HG02938 (cell line): ENCODE data around the gene PEX11G.
"Not testable (repeated sequence)": the region's sequence is repeated elsewhere in the genome, so short reads cannot be mapped to it uniquely, and the experiment has no call there.

Source experiments
- ATAC-seq: cut with Tn5 transposase; IDR thresholded peaks from one replicate; pipeline ENCODE4 v1.9.1; 2021; ENCODE audit warnings: mild to moderate bottlenecking, moderate library complexity; ENCODE audit not compliant: unreplicated experiment

PEX11G gene

DNA sequence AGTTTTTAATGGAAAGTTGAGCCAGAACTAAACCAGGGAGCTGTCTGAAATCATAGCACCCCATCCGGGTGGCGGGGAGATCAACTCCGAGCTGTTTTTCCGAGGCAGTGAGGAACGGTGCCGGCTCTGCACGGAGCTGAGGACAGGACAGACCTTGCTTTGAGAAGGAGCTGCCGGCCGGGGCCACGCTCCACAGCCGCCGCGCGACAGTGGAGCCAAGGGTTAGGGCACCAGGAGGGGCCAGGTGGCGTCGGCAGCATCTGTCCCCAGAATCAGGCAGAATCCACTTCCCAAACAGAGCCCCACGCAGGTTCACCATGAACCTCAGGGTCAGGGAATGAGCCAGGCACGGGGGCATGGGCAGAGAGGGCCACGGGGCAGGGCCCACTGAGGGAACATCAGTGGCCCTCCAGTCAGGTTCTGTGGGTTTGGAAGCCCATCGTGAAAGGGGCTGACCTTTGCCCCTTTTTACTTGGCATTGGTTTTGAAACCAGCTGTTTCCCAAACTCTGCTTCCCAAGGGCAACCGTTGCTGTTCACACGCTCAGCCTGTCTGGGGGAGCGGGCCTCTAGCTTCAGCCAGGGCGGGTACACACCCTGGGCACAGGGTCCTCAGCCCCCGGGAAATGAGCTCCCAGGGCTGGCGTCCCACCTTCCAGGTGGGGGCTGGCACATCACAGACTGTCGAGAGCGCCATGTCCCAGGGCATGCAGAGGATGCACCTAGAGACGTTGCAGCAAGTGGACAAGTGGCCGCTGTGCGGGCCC lies 18.1 kb downstream of the PEX11G start:
- no peak for ATAC-seq

DNA sequence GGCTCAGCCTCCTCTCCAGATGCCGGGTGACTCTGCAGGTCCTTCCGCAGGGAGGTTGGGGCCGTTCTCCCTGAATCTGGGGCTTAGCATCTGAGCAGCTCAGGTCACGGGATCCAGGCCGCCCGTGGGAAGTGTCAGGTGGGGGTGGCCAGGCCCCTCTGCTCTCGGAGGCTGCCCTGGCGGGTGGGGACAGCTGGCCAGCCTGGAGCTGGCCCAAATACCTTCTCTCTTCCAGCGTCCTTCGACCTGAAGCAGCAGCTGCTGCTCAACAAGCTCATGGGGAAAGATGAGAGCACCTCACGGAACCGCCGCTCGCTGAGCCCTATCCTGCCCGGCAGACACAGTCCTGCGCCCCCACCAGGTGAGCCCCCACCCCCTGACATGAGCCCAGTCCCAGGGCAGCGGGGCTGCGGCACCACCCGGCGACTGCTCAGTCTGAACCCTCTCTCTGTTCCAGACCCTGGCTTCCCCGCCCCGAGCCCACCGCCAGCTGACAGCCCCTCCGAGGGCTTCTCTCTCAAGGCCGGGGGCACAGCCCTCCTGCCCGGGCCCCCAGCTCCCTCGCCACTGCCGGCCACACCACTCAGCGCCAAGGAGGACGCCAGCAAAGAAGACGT lies 19.1 kb downstream of the PEX11G start:
- ATAC-seq = no peak

DNA sequence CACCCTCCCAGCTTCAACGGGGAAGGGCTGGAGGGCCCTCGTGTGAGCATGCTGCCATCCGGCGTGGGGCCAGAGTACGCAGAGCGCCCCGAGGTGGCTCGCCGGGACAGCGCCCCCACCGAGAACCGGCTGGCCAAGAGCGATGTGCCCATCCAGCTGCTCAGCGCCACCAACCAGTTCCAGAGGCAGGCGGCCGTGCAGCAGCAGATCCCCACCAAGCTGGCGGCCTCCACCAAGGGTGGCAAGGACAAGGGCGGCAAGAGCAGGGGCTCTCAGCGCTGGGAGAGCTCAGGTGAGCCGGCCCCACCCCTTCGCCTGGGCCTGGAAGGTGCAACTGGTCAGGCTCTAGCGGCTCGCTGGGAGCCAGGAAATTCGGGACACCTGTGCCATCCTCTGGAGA lies 20.0 kb downstream of the PEX11G start:
- no peak for ATAC-seq

DNA sequence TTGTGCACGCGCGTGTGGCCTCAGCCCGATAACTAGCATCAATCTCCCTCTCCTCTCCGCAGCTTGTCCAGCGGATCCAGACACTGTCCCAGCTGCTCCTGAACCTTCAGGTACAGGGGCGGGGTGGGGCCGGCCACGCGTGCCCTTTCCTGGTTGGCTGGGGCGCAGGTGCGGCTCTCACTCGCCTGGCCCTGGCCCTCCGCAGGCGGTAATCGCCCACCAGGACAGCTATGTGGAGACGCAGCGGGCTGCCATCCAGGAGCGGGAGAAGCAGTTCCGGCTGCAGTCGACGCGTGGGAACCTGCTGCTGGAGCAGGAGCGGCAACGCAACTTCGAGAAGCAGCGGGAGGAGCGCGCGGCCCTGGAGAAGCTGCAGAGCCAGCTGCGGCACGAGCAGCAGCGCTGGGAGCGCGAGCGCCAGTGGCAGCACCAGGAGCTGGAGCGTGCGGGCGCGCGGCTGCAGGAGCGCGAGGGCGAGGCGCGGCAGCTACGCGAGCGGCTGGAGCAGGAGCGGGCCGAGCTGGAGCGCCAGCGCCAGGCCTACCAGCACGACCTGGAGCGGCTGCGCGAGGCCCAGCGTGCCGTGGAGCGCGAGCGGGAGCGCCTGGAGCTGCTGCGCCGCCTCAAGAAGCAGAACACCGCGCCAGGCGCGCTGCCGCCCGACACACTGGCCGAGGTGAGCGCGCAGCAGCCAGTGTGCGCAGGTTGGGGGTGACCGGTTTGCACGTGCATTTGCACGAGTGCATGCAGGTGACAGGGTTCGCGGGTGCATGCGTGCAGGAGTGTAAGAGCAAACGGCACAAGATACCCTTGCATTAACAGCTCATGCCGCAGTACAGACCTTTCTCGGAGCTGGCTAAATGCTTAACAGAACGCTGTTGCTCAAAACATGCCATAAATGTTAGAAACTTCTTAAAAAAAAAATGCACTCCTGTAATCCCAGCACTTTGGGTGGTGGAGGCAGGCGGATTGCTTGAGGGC lies 21.5 kb downstream of the PEX11G start:
- no peak for ATAC-seq

DNA sequence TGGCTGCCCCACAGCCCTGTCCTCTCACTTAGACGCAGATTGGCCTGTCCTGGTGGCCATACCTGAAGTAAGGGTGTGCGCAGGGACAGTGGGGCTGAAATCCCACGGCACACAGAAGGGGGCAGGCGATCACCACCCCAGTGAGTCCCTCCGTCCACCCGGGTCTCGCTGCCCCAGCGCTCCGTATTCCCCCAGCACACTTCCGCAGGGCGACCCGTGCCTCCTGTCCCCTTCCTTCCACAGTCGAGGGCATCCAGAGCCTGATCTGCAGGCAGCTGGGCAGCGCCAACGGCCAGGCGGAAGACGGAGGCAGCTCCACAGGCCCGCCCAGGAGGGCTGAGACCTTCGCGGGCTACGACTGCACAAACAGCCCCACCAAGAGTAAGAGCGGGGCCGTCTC lies 25.3 kb downstream of the PEX11G start:
- no peak for ATAC-seq

DNA sequence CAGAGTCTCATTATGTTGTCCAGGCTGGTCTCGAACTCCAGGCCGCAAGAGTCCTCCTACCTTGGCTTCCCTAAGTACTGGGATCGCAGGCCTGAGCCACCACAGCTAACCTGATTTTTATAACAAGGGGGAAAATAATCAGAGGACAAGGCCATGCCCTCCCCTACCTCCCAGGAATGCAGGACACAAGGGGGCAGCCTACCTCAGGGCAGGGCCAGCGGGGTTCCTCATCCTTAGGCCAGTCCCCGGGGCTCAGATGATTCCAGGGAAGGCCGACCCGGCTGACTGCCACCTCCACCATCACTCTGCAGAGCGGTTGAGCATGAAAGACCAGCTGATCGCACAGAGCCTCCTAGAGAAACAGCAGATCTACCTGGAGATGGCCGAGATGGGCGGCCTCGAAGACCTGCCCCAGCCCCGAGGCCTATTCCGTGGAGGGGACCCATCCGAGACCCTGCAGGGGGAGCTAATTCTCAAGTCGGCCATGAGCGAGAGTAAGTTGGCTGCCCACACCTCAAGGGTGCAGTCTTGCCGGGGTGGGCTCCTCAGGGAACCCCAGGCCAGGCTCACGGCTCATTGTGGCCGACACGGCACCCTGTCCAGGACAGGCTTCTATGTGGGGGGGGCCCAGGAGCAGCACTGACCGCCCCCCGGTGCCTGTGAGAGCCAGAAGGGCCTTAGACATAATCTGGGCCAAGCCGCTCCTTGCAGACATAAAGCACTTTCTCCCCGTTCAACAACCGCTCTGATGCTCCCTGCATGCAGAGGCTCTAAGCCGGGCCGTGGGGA lies 26.8 kb downstream of the PEX11G start:
- no peak for ATAC-seq

DNA sequence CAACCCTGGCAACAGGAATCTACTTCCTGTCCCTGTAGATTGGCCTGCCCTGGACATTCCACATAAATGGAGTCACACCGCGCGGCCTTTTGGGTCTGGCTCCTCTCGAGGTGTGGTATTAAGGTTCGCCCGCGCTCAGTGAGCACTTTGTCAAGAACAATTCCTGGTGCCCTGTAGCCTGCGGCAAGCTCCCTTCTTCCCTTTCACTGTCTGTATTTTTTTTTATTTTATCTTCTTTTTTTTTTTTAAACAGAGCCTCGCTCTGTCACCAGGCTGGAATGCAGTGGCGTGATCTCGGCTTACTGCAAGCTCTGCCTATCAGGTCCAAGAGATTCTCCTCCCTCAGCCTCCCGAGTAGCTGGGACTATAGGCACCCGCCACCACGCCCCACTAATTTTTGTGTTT lies 28.3 kb downstream of the PEX11G start:
- ATAC-seq = no peak

DNA sequence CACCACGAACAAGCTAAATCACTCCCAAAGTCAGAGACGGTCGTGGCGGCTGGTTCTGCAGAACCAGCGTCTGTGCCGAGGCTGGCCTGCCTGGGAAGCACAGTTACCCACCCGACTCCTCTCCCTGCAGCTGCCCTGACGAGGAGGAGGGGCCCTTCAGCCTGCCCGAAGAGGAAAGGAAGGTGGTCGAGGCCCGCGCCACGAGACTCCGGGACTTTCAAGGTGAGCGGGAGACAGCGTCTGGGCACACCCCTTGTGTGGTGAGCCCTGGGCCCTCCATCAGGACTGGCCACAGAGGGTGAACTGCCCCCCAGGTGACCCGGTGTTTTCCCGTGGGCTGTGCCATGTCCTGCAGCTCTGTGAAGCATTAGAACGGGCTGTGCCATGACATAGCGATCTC lies 29.1 kb downstream of the PEX11G start:
- no peak for ATAC-seq

DNA sequence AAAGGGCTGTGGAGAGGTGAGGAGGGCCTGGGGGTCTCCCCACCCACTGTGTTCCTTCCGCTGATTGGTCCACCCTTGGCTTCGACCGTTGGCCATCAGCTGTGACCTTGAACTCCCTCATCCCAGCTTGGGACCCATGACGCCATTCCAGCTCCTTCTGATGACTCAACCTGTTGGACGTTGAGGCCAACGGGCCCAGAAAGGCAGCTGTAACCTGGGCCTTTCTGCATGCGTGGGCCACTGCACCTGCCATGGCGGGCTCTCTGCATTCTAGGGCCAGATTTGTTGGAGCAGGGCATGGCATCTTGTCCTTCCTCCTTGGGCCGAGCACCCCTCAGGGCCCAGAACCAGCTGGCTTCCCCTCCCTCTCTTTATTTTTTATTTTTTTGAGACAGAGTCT lies 30.2 kb downstream of the PEX11G start:
- no peak for ATAC-seq

DNA sequence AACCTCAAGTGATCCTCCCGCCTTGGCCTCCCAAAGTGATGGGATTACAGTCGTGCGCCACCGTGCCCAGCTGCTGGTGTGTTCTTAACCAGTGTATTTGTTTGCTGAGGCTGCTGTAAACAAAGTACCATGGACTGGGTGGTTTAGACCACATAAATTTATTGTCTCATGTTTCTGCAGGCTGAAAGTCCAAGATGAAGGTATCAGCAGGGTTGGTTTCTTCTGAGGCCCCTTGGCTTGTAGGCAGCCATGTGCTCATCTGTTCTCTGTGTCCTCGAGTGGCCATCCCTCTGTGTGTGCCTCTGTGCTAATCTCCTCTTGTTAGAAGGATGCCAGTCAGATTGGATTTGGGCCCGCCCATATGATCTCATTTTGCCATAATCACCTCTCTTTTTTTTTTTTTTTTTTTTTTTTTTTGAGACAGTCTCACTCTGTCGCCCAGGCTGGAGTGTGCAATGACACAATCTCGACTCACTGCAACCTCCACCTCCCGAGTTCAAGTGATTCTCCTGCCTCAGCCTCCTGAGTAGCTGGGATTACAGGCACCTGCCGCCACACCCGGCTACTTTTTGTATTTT lies 31.8 kb downstream of the PEX11G start:
- ATAC-seq = no peak

DNA sequence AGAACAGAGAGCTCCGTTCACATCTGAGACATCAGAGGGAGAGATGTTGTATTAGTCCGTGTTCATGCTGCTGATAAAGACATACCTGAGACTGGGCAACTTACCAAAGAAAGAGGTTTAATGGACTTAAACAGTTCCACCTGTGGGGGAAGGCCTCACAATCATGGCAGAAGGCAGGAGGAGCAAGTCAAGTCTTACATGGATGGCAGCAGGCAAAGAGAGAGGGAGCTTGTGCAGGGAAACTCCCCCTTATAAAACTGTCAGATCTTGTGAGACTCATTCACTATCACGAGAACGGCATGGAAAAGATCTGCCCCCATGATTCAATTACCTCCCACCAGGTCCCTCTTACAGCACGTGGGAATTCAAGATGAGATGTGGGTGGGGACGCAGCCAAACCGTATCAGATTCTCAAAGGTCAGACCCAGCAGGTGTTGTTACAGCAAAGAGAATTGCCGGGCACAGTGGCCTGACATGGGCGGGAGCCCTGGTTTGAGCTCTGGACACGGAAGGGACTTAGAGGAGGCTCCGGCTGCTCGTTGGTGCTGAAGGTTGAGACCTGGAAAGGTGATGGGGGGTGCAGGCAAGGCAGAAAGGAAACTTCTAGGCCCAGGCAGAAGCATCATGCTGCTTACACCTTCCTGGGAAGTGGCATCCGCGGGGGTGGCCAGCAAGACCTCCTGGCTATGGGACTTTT lies 33.1 kb downstream of the PEX11G start:
- ATAC-seq = no peak

DNA sequence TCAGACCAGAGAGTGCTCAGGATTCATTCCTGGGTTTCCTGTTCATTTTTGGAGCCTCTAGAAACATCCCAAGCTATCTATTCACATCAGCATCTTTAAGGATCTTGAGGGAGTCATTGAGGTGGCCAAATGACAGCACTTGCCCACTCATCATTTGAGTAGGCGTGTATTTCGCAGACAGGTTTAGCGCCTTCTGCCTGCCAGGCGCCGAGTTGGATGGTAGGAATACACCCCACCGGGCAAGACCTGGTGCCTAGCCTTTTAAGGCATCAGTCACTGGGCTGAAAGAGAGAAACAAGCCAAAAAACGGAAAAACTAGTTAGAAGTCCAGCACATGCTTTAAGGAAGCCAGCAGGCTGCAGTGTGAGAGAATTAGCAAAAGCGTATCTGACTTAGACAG lies 33.8 kb downstream of the PEX11G start:
- ATAC-seq = no peak

DNA sequence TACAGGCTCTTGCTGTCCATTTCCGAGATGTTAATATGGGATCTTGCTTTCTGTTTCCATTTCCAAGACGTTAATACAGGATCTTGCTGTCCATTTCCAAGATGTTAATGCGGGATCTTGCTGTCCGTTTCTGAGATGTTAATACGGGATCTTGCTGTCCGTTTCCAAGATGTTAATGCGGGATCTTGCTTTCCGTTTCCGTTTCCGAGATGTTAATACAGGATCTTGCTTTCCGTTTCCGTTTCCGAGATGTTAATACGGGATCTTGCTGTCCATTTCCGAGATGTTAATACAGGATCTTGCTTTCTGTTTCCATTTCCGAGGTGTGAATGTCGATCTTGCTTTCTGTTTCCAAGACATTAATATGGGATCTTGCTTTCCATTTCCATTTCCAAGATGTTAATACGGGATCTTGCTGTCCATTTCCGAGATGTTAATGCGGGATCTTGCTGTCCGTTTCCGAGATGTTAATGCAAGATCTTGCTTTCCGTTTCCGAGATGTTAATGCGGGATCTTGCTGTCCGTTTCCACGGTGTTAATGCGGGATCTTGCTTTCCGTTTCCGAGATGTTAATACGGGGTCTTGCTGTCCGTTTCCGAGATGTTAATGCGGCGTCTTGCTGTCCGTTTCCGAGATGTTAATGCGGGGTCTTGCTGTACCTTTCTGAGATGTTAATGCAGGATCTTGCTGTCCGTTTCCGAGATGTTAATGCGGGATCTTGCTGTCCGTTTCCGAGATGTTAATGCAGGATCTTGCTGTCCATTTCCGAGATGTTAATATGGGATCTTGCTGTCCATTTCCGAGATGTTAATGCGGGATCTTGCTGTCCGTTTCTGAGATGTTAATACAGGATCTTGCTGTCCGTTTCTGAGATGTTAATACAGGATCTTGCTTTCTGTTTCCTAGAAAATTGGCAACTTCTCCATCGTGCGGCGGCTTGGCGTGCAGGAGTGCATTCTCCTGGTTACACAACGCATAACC lies 38.3 kb downstream of the PEX11G start:
- ATAC-seq = no peak

DNA sequence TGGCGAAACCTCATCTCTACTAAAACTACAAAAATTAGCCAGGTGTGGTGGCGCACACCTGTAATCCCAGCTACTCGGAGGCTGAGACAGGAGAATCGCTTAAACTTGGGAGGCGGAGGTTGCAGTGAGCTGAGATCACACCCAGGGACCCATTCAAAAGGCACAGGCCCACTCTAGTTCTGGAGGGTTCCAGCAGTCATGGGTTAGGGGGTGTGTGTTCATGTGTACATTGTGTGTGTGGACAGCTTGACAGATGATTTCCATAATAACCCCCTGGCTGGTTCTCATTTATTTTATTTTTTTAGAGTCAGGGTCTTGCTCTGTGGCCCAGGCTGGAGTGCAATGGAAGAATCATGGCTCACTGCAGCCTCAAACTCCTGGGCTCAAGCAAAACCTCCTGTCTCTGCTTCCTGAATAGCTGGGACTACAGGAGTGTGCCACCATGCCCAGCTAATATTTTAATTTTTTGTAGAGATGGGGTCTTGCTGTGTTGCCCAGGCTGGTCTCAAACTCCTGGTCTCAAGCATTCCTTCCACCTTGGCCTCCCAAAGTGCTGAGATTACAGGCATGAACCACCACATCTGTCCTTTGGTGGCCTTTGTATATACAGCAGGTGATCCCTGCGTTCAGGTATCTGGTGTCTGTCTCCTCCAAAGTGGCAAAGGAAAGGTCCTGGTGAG lies 39.3 kb downstream of the PEX11G start:
- ATAC-seq = not testable (repeated sequence)

DNA sequence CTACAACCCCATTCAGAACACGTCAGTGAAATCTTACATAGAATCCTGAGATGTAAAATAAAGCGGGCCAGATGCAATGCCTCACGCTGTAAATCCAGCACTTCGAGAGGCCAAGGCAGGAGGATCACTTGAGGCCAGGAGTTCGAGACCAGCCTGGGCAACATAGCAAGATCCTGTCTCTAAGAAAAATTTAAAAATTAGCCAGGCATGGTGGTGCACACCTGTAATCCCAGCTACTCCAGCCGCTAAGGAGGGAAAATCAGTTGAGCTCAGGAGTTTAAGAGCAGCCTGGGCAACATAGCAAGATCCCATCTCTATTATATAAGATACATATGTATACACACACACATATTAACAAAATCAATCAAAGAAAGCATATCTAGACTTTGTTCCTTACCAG lies 41.2 kb downstream of the PEX11G start:
- ATAC-seq = no peak

DNA sequence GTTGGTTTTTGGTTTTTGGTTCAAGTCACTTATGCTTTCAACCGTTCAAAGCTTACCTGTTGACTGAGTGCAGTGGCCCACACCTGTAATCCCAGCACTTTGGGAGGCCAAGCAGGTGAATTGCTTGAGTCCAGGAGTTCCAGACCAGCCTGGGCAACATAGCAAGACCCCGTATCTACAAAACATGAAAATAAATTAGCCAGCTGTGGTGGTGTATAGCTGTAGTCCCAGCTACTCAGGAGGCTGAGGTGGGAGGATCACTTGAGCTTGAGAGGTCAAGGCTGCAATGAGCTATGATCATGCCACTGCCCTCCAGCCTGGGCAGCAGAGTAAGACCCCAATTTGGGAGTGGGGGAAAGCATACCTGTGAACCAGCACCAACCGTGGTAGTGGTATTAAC lies 43.7 kb downstream of the PEX11G start:
- no peak for ATAC-seq

DNA sequence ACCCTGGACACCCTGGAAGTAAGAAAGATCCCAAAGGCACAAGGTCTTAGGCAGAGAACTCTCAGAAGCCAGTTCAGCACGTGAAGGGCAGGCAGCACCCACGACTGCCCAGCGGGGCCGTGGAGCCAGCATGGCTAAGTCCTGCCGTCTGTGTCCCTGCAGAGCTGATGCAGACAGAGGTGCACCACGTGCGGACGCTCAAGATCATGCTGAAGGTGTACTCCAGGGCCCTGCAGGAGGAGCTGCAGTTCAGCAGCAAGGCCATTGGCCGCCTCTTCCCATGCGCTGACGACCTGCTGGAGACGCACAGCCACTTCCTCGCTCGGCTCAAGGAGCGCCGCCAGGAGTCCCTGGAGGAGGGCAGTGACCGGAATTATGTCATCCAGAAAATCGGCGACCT lies 44.8 kb downstream of the PEX11G start:
- ATAC-seq = no peak

DNA sequence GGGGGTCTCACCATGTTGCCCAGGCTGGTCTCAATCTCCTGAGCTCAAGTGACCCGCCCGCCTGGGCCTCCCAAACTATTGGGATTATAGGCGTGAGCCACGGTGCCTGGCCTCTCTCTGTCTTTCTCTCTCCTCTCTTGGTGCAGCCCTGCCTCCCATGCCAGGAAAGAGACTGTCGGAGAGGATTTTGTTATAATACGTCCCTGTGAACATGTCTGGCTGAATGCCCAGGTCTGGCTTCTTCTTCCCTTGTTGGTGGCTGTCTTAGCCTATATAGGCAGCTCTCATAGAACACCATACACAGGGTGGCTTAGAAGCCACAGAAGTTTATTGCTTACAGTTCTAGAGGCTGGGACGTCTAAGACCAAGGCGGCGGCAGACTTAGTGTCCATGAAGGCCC lies 46.4 kb downstream of the PEX11G start:
- ATAC-seq = no peak
